DOHH2 (cell line): ENCODE measurements around the gene SDHAF2.

Source experiments
- H3F3A ChIP-seq: fragments of 200-600 bp; sonication (generic), shearing (Covaris generic); 2 replicates; pipeline ENCODE4 v1.6.0; 2016; ENCODE audit warnings: antibody characterized with exemption, mild to moderate bottlenecking; ENCODE audit not compliant: control insufficient read depth, insufficient read depth
- H3K27ac ChIP-seq: fragments of 200-600 bp; sonication (generic); 2 replicates; pipeline ENCODE4 v1.5.1; 2014; ENCODE audit warnings: low read depth, mild to moderate bottlenecking, low read length, moderate library complexity
- H3K27me3 ChIP-seq: fragments of 200-600 bp; sonication (generic); 2 replicates; pipeline ENCODE4 v1.6.1; 2014; ENCODE audit warnings: mild to moderate bottlenecking, low read length, mixed read lengths; ENCODE audit not compliant: control insufficient read depth
- H3K36me3 ChIP-seq: fragments of 200-600 bp; sonication (generic); 2 replicates; pipeline ENCODE4 v1.6.1; 2014; ENCODE audit warnings: mild to moderate bottlenecking, low read length, moderate library complexity, mixed read lengths; ENCODE audit not compliant: control insufficient read depth
- H3K4me1 ChIP-seq: fragments of 200-600 bp; sonication (generic); 2 replicates; pipeline ENCODE4 v1.6.1; 2014; ENCODE audit warnings: mild to moderate bottlenecking, low read length, mixed read lengths; ENCODE audit not compliant: control insufficient read depth
- H3K4me2 ChIP-seq: fragments of 200-600 bp; sonication (generic); 2 replicates; pipeline ENCODE4 v1.6.0; 2014; ENCODE audit warnings: mild to moderate bottlenecking, low read length, moderate library complexity
- H3K4me3 ChIP-seq: fragments of 200-600 bp; sonication (generic); 2 replicates; pipeline ENCODE4 v1.5.1; 2014; ENCODE audit warnings: mild to moderate bottlenecking, low read length, mixed read lengths
- H3K79me2 ChIP-seq: fragments of 200-600 bp; sonication (generic); 2 replicates; pipeline ENCODE4 v1.6.1; 2014; ENCODE audit warnings: mild to moderate bottlenecking, low read length, mixed read lengths; ENCODE audit not compliant: control insufficient read depth
- H3K9me2 ChIP-seq: fragments of 200-600 bp; sonication (generic); replicated peaks from 2 replicates; pipeline ENCODE4 v1.6.1; 2014; ENCODE audit warnings: mild to moderate bottlenecking, low read length, mixed read lengths; ENCODE audit not compliant: control insufficient read depth
- H3K9me3 ChIP-seq: fragments of 200-600 bp; sonication (generic); 2 replicates; pipeline ENCODE4 v1.6.1; 2014; ENCODE audit warnings: antibody characterized with exemption, low read length, mixed read lengths; ENCODE audit not compliant: control insufficient read depth, insufficient read depth
- H4K20me1 ChIP-seq: fragments of 200-600 bp; sonication (generic); 2 replicates; pipeline ENCODE4 v1.6.0; 2014; ENCODE audit warnings: low read depth, mild to moderate bottlenecking, antibody characterized with exemption, low read length, moderate library complexity; ENCODE audit not compliant: control insufficient read depth, insufficient read depth
- EZH2phosphoT487 ChIP-seq: fragments of 200-600 bp; sonication (generic); IDR thresholded peaks from 2 replicates; pipeline ENCODE4 v1.6.1; 2017; ENCODE audit warnings: borderline replicate concordance, mild to moderate bottlenecking, antibody characterized with exemption, low read length, moderate library complexity, mixed read lengths
- TF ChIP-seq, protein P1 (sequence below): fragments of 200-600 bp; sonication (generic); IDR thresholded peaks from one replicate; pipeline ENCODE4 v1.5.1; 2014; ENCODE audit warnings: antibody characterized with exemption, mild to moderate bottlenecking, low read depth, low read length; ENCODE audit not compliant: poor library complexity, severe bottlenecking

SDHAF2 gene

DNA sequence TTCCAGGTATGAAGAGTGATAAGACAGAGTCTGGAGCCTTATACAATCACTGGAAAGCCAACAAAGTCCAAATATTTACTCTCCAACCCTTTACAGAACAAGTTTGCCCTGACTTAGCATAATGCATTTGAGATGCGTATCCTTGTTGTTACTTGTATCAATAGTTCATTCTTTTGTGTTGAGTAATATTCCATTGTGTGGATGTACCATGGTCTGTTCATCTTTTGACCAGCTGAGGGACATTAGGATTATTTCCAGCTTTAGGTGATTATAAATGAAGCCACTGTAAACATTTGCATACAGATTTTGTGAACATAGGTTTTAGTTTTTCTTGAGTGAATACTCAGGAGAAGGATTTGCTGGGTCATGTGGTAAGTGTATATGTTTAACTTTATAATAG, 9.7 kb downstream of the SDHAF2 start:
- Histone ChIP-seq H3K4me1 (0 out of 2 replicates have a peak, but pooled peaks cover 5% of the 10 kb centered on the region), H3K36me3 (peaks cover 79% of the 10 kb centered on the region), H3K79me2 (peaks cover 83% of the 10 kb centered on the region), H3K27ac (no peak overlapping the region), H3K9me2 (no peaks in the 10 kb centered on the region), H3K9me3 (no peaks in the 10 kb centered on the region), H3K4me2 (no peak overlapping the region), H3K4me3 (no peak overlapping the region), H3F3A (peaks cover 4% of the 10 kb centered on the region), H3K27me3 (no peaks in the 10 kb centered on the region), H4K20me1 (peaks cover 17% of the 10 kb centered on the region)
- no peak for TF ChIP-seq EZH2phosphoT487
- TF ChIP-seq, protein P1, sequence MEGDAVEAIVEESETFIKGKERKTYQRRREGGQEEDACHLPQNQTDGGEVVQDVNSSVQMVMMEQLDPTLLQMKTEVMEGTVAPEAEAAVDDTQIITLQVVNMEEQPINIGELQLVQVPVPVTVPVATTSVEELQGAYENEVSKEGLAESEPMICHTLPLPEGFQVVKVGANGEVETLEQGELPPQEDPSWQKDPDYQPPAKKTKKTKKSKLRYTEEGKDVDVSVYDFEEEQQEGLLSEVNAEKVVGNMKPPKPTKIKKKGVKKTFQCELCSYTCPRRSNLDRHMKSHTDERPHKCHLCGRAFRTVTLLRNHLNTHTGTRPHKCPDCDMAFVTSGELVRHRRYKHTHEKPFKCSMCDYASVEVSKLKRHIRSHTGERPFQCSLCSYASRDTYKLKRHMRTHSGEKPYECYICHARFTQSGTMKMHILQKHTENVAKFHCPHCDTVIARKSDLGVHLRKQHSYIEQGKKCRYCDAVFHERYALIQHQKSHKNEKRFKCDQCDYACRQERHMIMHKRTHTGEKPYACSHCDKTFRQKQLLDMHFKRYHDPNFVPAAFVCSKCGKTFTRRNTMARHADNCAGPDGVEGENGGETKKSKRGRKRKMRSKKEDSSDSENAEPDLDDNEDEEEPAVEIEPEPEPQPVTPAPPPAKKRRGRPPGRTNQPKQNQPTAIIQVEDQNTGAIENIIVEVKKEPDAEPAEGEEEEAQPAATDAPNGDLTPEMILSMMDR, result no peak

DNA sequence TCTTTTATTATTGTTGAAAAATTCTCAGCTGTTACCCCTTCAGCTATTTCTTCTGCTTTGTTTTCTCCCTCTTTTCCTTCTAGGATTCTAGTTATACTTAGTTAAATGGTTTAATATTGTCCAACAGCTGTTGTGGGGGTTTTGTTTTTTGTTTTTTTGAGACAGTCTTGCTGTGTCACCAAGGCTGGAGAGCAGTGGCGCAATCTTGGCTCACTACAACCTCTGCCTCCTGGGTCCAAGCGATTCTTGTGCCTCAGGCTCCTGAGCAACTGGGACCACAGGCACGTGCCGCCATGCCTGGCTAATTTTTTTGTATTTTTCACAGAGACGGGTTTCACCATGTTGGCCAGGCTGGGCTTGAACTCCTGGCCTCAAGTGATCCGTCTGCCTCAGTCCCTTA, 12.7 kb downstream of the SDHAF2 start:
- no peaks in the 10 kb centered on the region for H3K9me2 ChIP-seq
- H3K4me1 ChIP-seq, result peaks cover 3% of the 10 kb centered on the region
- H3K4me3 ChIP-seq, result no peak overlapping the region
- peaks cover 3% of the 10 kb centered on the region; the same call in 1 of the 2 replicates for H4K20me1 ChIP-seq
- H3K27ac ChIP-seq, result no peak overlapping the region
- H3K27me3 ChIP-seq, result no peaks in the 10 kb centered on the region
- H3K79me2 ChIP-seq, result peaks cover 69% of the 10 kb centered on the region
- peaks cover 15% of the 10 kb centered on the region for H3F3A ChIP-seq
- peaks cover 84% of the 10 kb centered on the region for H3K36me3 ChIP-seq
- H3K4me2 ChIP-seq, result no peak overlapping the region
- no peak for TF ChIP-seq EZH2phosphoT487
- TF ChIP-seq, protein P1, result no peak
- H3K9me3 ChIP-seq, result no peaks in the 10 kb centered on the region

- H3K4me2 ChIP-seq, result no peak overlapping the region
- H3K9me2 ChIP-seq, result no peaks in the 10 kb centered on the region
- peaks cover 3% of the 10 kb centered on the region for H3K4me1 ChIP-seq
- peaks cover 3% of the 10 kb centered on the region; the same call in 1 of the 2 replicates for H4K20me1 ChIP-seq
- no peak overlapping the region for H3K27ac ChIP-seq
- peaks cover 46% of the 10 kb centered on the region for H3K79me2 ChIP-seq
- H3K36me3 ChIP-seq, result peaks cover 84% of the 10 kb centered on the region
- H3F3A ChIP-seq, result peaks cover 15% of the 10 kb centered on the region
- TF ChIP-seq, protein P1, result no peak
- TF ChIP-seq EZH2phosphoT487, result no peak
- no peak overlapping the region for H3K4me3 ChIP-seq
- no peaks in the 10 kb centered on the region for H3K27me3 ChIP-seq
- H3K9me3 ChIP-seq, result no peaks in the 10 kb centered on the region
Measured at GRCh38 chr11:61445516-61445915, 15.6 kb downstream of the SDHAF2 start.
